GM23248 (cell line): ENCODE measurements around the gene RAB38. TPM values are rescaled to one million over a fixed set of nuclear protein-coding genes. Genes with fewer than 3 reads are reported as not detected.

Experiments
- DNase-seq: peaks from one replicate; pipeline ENCODE4 v3.0.0-alpha.2; 2015
- H2AFZ ChIP-seq: fragments of 200-600 bp; sonication (generic); 2 replicates; pipeline ENCODE4 v1.6.1; 2016; ENCODE audit warnings: antibody characterized with exemption
- H3F3A ChIP-seq: fragments of 200-600 bp; sonication (generic); 2 replicates; pipeline ENCODE4 v1.6.1; 2016; ENCODE audit warnings: mild to moderate bottlenecking, antibody characterized with exemption, mixed run types; ENCODE audit not compliant: insufficient read depth
- H3K27ac ChIP-seq: fragments of 200-600 bp; sonication (generic); 2 replicates; pipeline ENCODE4 v1.5.1; 2016; ENCODE audit warnings: mild to moderate bottlenecking
- H3K27me3 ChIP-seq: fragments of 200-600 bp; sonication (generic); replicated peaks from 2 replicates; pipeline ENCODE4 v1.6.1; 2016; ENCODE audit warnings: mild to moderate bottlenecking; ENCODE audit not compliant: insufficient read depth
- H3K36me3 ChIP-seq: fragments of 200-600 bp; sonication (generic); 2 replicates; pipeline ENCODE4 v1.6.1; 2016; ENCODE audit warnings: low read depth, mild to moderate bottlenecking
- H3K4me1 ChIP-seq: fragments of 200-600 bp; sonication (generic); 2 replicates; pipeline ENCODE4 v1.6.1; 2016; ENCODE audit warnings: mild to moderate bottlenecking; ENCODE audit not compliant: insufficient read depth
- H3K4me2 ChIP-seq: fragments of 200-600 bp; sonication (generic); one replicate; pipeline ENCODE4 v1.6.1; 2016; ENCODE audit warnings: mild to moderate bottlenecking; ENCODE audit not compliant: unreplicated experiment
- H3K4me3 ChIP-seq: fragments of 200-600 bp; sonication (generic); 2 replicates; pipeline ENCODE4 v1.5.1; 2016; ENCODE audit warnings: mild to moderate bottlenecking
- H3K79me2 ChIP-seq: fragments of 200-600 bp; sonication (generic); 2 replicates; pipeline ENCODE4 v1.6.1; 2016; ENCODE audit warnings: mild to moderate bottlenecking; ENCODE audit not compliant: insufficient read depth
- H3K9ac ChIP-seq: fragments of 200-600 bp; sonication (generic); 2 replicates; pipeline ENCODE4 v1.6.1; 2016; ENCODE audit warnings: mild to moderate bottlenecking
- H3K9me2 ChIP-seq: fragments of 200-600 bp; sonication (generic); 2 replicates; pipeline ENCODE4 v1.6.1; 2016; ENCODE audit warnings: mixed run types, mild to moderate bottlenecking, moderate library complexity; ENCODE audit not compliant: insufficient read depth
- H3K9me3 ChIP-seq: fragments of 200-600 bp; sonication (generic); one replicate; pipeline ENCODE4 v1.6.1; 2017; ENCODE audit warnings: low read depth
- H4K20me1 ChIP-seq: fragments of 200-600 bp; sonication (generic); 2 replicates; pipeline ENCODE4 v1.6.0; 2016; ENCODE audit not compliant: insufficient read depth
- EZH2 ChIP-seq: fragments of 200-600 bp; sonication (generic); IDR thresholded peaks from 2 replicates; pipeline ENCODE4 v1.6.1; 2018; ENCODE audit warnings: antibody characterized with exemption, mild to moderate bottlenecking; ENCODE audit not compliant: insufficient read depth, poor library complexity, severe bottlenecking
- EZH2phosphoT487 ChIP-seq: fragments of 200-600 bp; sonication (generic); IDR thresholded peaks from 2 replicates; pipeline ENCODE4 v1.6.1; 2018; ENCODE audit warnings: antibody characterized with exemption, moderate library complexity, mild to moderate bottlenecking, low read depth; ENCODE audit not compliant: insufficient read depth
- WGBS, 2 experiments: methylation state at CpG; one replicate each; pipeline ENCODE4 v1.1.6; 2015 to 2017; ENCODE audit warnings: low lambda C conversion rate in 2 of 2, low coverage in 1 of 2; ENCODE audit errors: missing lambda C conversion rate in 2 of 2; 5-methylcytosine and 5-hydroxymethylcytosine counted together
- in situ Hi-C: fragments of 300-500 bp; cut with MboI; formaldehyde crosslinking; loops from 2 replicates; pipeline ENCODE4 v1.15.0; 2020
- polyA plus RNA-seq: library from polyadenylated mRNA; unstranded; fragments of >200 nt; fragmentation: Nextera tagmentation; extraction: Ambion mirVana; gene quantifications from 2 replicates; pipeline ENCODE4 v1.2.1, GENCODE V29; 2016
- total RNA-seq: library from RNA; depleted of rRNA; stranded (reverse); fragments of >200 nt; shearing (Covaris generic); gene quantifications from 2 replicates; pipeline ENCODE4 v1.2.3, GENCODE V29; 2014

The RAB38 gene
- total and polyA plus RNA-seq, 2 experiments from 2014 or later = 0.43 to 1.5 TPM

DNA sequence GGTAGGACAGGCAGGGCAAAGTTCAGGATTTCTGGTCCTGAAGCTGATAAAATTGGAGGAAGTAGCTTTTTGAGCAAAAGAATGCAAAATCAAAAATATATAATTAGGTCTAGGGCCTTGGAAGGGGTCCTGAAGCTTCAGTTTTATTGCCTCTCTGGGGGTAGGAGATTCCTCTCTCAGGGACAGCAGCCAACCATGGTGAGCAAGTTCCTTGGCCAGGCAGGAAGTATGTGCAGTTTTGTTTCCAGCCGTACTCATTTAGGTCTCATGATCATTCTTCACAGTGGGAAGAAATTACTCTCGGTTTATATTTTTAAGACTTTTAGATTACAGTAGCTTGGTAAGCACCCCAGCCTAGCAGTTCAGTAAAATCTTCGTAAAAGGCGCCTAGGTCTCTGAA lies 2.9 kb upstream of the RAB38 start:
- Histone ChIP-seq H3K27ac (no peak overlapping the region), H3K36me3 (no peaks in the 10 kb centered on the region), H2AFZ (no peak overlapping the region), H3F3A (peaks cover 5% of the 10 kb centered on the region; the same call in 1 of the 2 replicates), H3K4me1 (no peaks in the 10 kb centered on the region), H3K4me2 (no peak overlapping the region), H4K20me1 (no peaks in the 10 kb centered on the region), H3K4me3 (no peak overlapping the region), H3K27me3 (no peaks in the 10 kb centered on the region), H3K9me2 (no peaks in the 10 kb centered on the region), H3K79me2 (no peaks in the 10 kb centered on the region), H3K9ac (no peak overlapping the region), H3K9me3 (no peaks in the 10 kb centered on the region)
- in situ Hi-C loops = no loop called here
- DNase-seq = peak; percentile 58
- TF ChIP-seq EZH2phosphoT487 = no peak
- TF ChIP-seq EZH2 = no peak
- 59 to 63% methylated on average over 4 of the region's 4 CpGs for WGBS, 2 experiments

GRCh38 chr11:88175569-88176075 lies 379 bp upstream of the RAB38 start:
- H3K9me2 ChIP-seq = no peaks in the 10 kb centered on the region
- H3K36me3 ChIP-seq = no peaks in the 10 kb centered on the region
- H3F3A ChIP-seq = peaks cover 5% of the 10 kb centered on the region; the same call in 1 of the 2 replicates
- no peaks in the 10 kb centered on the region for H3K79me2 ChIP-seq
- in situ Hi-C loops = no loop called here
- H3K4me3 ChIP-seq = peak overlapping the region; percentile 67; the same call in 1 of the 2 replicates
- H4K20me1 ChIP-seq = no peaks in the 10 kb centered on the region
- H3K27me3 ChIP-seq = no peaks in the 10 kb centered on the region
- no peak overlapping the region for H3K9ac ChIP-seq
- no peaks in the 10 kb centered on the region for H3K9me3 ChIP-seq
- H3K4me2 ChIP-seq = peak overlapping the region; percentile 84
- H3K4me1 ChIP-seq = no peaks in the 10 kb centered on the region
- no peak overlapping the region for H3K27ac ChIP-seq
- H2AFZ ChIP-seq = no peak overlapping the region
- no peak for TF ChIP-seq EZH2
- TF ChIP-seq EZH2phosphoT487 = no peak
- WGBS, 2 experiments = 24 to 27% methylated on average over 15 of the region's 15 CpGs
- DNase-seq = peak; percentile 22

- Histone ChIP-seq H3F3A (peaks cover 5% of the 10 kb centered on the region; the same call in 1 of the 2 replicates), H3K27me3 (no peaks in the 10 kb centered on the region), H3K9me3 (no peaks in the 10 kb centered on the region), H3K79me2 (no peaks in the 10 kb centered on the region), H2AFZ (peak overlapping the region; percentile 77; the same call in 1 of the 2 replicates), H3K9me2 (no peaks in the 10 kb centered on the region), H4K20me1 (no peaks in the 10 kb centered on the region), H3K9ac (peak overlapping the region; percentile 50; the same call in 1 of the 2 replicates), H3K36me3 (no peaks in the 10 kb centered on the region), H3K4me3 (peak overlapping the region; percentile 67; the same call in 1 of the 2 replicates), H3K4me2 (no peak overlapping the region), H3K27ac (peak overlapping the region; percentile 23; the same call in 1 of the 2 replicates), H3K4me1 (no peaks in the 10 kb centered on the region)
- TF ChIP-seq EZH2 = no peak
- no peak for TF ChIP-seq EZH2phosphoT487
- DNase-seq = no peak
- in situ Hi-C loops = no loop called here
- 100% methylated on average over 3 of the region's 3 CpGs for WGBS, 2 experiments
These were observed 1.3 kb downstream of the RAB38 start for GRCh38 chr11:88173956-88174355.

DNA sequence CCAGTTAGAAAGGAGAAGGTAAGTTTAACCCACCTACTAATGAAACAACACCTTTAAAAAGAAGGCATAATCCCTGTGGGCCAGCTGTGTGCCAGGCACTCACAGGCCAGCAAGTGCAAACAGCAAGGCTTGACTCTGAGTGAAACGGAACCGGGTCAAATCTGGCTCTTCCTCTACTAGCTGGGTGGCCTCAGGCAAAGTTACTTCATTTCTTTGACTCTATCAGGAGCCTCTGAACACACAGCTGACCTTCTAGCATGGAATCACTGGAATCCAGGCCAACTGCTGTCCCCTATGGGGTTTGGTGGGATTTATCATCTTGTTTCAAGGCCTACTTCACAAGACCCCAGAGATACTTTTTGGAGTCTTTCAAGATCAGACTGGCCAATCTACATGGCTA lies 3.3 kb downstream of the RAB38 start:
- no peaks in the 10 kb centered on the region for H3K27me3 ChIP-seq
- DNase-seq = no peak
- H3K4me2 ChIP-seq = no peak overlapping the region
- WGBS, 2 experiments = 88 to 97% methylated on average over 2 of the region's 2 CpGs
- no peaks in the 10 kb centered on the region for H3K36me3 ChIP-seq
- H4K20me1 ChIP-seq = no peaks in the 10 kb centered on the region
- TF ChIP-seq EZH2phosphoT487 (no peak), EZH2 (no peak)
- no peak overlapping the region for H3K9ac ChIP-seq
- H3K9me3 ChIP-seq = no peaks in the 10 kb centered on the region
- no peaks in the 10 kb centered on the region for H3K79me2 ChIP-seq
- H3K4me1 ChIP-seq = no peaks in the 10 kb centered on the region
- no peak overlapping the region for H2AFZ ChIP-seq
- H3K4me3 ChIP-seq = no peak overlapping the region
- H3K27ac ChIP-seq = no peak overlapping the region
- peaks cover 5% of the 10 kb centered on the region; the same call in 1 of the 2 replicates for H3F3A ChIP-seq
- in situ Hi-C loops = no loop called here
- no peaks in the 10 kb centered on the region for H3K9me2 ChIP-seq
